ENCODE measurements around the gene ANKS1A. TPM values are rescaled to one million over a fixed set of nuclear protein-coding genes. Genes with fewer than 3 reads are reported as not detected.

Gene ANKS1A
- total RNA-seq, 1 experiment from 2014 or later, result 35.0 TPM

- Mint-ChIP-seq H3K27ac (peak overlapping the region; percentile 21), H3K4me3 (no peak overlapping the region), H3K36me3 (peaks cover 19% of the 10 kb centered on the region), H3K4me1 (peaks cover 12% of the 10 kb centered on the region), H3K9me3 (no peaks in the 10 kb centered on the region), H3K27me3 (ENCODE audit: low read depth) (no peaks in the 10 kb centered on the region)
- POLR2A ChIA-PET, result interaction anchor here (0.6 kb wide), 1 partner anchor 312 kb away, joined by 4 read pairs; no protein-coding TSS in a partner anchor
- ATAC-seq (no peak), DNase-seq (ENCODE audit: low spot score) (no peak)
- CTCF ChIA-PET, result interaction anchor here (0.5 to 2.2 kb wide), 4 partner anchors 37 to 170 kb away, joined by 3 to 6 read pairs (median 4); partner anchors contain the start of gene ZNF76
- TF ChIP-seq CREB1 (CRISPR knock-in tag; IDR thresholded peaks at IDR 0.05), result no peak
- no peak for TF ChIP-seq HMGXB4 (CRISPR knock-in tag; IDR thresholded peaks at IDR 0.05)
- TF ChIP-seq TP53 (CRISPR knock-in tag; IDR thresholded peaks at IDR 0.05), result no peak
- no peak for TF ChIP-seq RORB (CRISPR knock-in tag; IDR thresholded peaks at IDR 0.05)
- no peak for TF ChIP-seq SMAD3 (CRISPR knock-in tag; IDR thresholded peaks at IDR 0.05; ENCODE audit: borderline replicate concordance)
- no peak for TF ChIP-seq USF1 (CRISPR knock-in tag; IDR thresholded peaks at IDR 0.05)
- TF ChIP-seq GABPB1 (CRISPR knock-in tag; IDR thresholded peaks at IDR 0.05), result no peak
- TF ChIP-seq E2F5 (CRISPR knock-in tag; IDR thresholded peaks at IDR 0.05), result no peak
- no peak for TF ChIP-seq ZNF317 (CRISPR knock-in tag; IDR thresholded peaks at IDR 0.05; ENCODE audit: borderline replicate concordance, low read depth)
- TF ChIP-seq AR (CRISPR knock-in tag; IDR thresholded peaks at IDR 0.05), result no peak
Measured at GRCh38 chr6:35089216-35089934, 200.3 kb downstream of the ANKS1A start.

- no peaks in the 10 kb centered on the region for H3K27me3 Mint-ChIP-seq (ENCODE audit: low read depth)
- peaks cover 16% of the 10 kb centered on the region for H3K4me1 Mint-ChIP-seq
- peaks cover 18% of the 10 kb centered on the region for H3K36me3 Mint-ChIP-seq
- ChIA-PET CTCF (interaction anchor here (0.5 to 2.2 kb wide), 5 partner anchors 38 to 433 kb away, joined by 3 to 6 read pairs (median 3); partner anchors contain the start of gene ZNF76), POLR2A (interaction anchor here (0.6 kb wide), 1 partner anchor 313 kb away, joined by 4 read pairs; no protein-coding TSS in a partner anchor)
- no peak overlapping the region for H3K4me3 Mint-ChIP-seq
- H3K27ac Mint-ChIP-seq, result peak overlapping the region; percentile 21; the same call in 1 of the 2 replicates
- ATAC-seq (no peak), DNase-seq (ENCODE audit: low spot score) (no peak)
- no peaks in the 10 kb centered on the region for H3K9me3 Mint-ChIP-seq
- TF ChIP-seq ZBTB21 (CRISPR knock-in tag; IDR thresholded peaks at IDR 0.05; ENCODE audit: borderline replicate concordance) (no peak), ZNF512 (CRISPR knock-in tag; IDR thresholded peaks at IDR 0.05; ENCODE audit: borderline replicate concordance) (no peak), USF2 (CRISPR knock-in tag; IDR thresholded peaks at IDR 0.05) (no peak), ZNF423 (CRISPR knock-in tag; IDR thresholded peaks at IDR 0.05) (no peak), ZMAT4 (CRISPR knock-in tag; IDR thresholded peaks at IDR 0.05) (no peak), ZNF263 (CRISPR knock-in tag; IDR thresholded peaks at IDR 0.05; ENCODE audit: low read depth) (no peak), MYBL2 (CRISPR knock-in tag; IDR thresholded peaks at IDR 0.05) (no peak), NFE2L1 (CRISPR knock-in tag; IDR thresholded peaks at IDR 0.05) (no peak), GABPB1 (CRISPR knock-in tag; IDR thresholded peaks at IDR 0.05) (no peak), ZNF317 (CRISPR knock-in tag; IDR thresholded peaks at IDR 0.05; ENCODE audit: borderline replicate concordance, low read depth) (no peak), FOXK1 (CRISPR knock-in tag; IDR thresholded peaks at IDR 0.05) (no peak), JUN (CRISPR knock-in tag; IDR thresholded peaks at IDR 0.05) (no peak), SOX15 (CRISPR knock-in tag; IDR thresholded peaks at IDR 0.05) (no peak), ZNF396 (CRISPR knock-in tag; IDR thresholded peaks at IDR 0.05; ENCODE audit: borderline replicate concordance) (no peak), NR2C2 (CRISPR knock-in tag; IDR thresholded peaks at IDR 0.05) (no peak), IRF1 (CRISPR knock-in tag; IDR thresholded peaks at IDR 0.05) (no peak)
Measured at GRCh38 chr6:35089935-35090505, 201.0 kb downstream of the ANKS1A start.

Data from WTC11 (cell line).